ENCODE data around the gene ACTL6B. TPM values are rescaled to one million over a fixed set of nuclear protein-coding genes. Genes with fewer than 3 reads are reported as not detected.

Gene ACTL6B
- total RNA-seq, 2 donors from 2014 or later = not detected

DNA sequence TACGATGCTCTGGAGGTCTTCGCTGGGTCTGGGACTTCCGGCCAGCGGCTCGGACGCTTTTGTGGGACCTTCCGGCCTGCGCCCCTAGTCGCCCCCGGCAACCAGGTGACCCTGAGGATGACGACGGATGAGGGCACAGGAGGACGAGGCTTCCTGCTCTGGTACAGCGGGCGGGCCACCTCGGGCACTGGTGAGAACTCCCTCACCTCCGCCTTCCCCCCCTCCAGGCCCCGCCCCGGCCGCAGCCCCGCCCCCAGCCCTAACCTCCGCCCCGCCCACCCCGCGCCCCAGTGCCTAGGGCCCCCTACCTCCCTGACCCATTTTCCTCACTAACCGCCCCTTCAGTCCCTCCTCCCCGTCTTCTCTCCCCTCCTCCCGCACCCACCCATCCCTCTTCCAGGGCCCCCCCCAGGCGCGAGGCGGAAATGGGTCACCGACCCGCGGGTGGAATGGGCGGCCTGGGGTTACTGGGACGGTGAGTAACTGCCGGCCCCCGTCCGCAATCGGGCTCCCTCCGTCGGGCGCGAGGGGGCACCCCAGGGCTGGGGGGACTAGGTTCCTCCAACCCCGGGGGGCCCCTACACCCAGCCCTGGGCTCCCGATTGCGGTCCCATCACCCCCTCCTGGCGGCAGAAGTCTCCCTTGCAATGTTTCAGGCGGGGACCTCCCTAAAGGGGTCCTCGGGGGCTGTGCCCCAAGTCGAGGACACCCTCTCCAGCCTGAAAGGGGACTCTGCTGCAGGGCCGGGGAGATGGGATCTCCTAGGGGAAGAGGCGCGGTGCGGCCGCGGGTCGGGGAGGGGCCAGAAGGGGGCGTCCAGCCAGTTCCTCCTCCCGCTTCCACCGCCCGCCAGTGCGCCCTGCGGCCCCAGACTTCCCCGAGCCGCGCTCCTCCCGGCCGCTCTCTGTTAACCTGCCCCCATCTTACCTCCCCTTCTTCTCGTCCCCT is 51.9 kb downstream of the ACTL6B start:
- Mint-ChIP-seq H3K36me3 (ENCODE audit: insufficient read depth in 2 of 2) (no peaks in the 10 kb centered on the region), H3K9me3 (no peaks in the 10 kb centered on the region), H3K4me3 (peak overlapping the region; percentile 88 to 95), H3K4me1 (ENCODE audit: low read depth) (peaks cover 16% of the 10 kb centered on the region), H3K27me3 (ENCODE audit: low read depth) (no peaks in the 10 kb centered on the region), H3K27ac (peak overlapping the region; percentile 35)
- ATAC-seq (replicated peaks in 1 of 2) = peak; percentile 77 to 81
- peak; percentile 84 to 87 for DNase-seq

DNA sequence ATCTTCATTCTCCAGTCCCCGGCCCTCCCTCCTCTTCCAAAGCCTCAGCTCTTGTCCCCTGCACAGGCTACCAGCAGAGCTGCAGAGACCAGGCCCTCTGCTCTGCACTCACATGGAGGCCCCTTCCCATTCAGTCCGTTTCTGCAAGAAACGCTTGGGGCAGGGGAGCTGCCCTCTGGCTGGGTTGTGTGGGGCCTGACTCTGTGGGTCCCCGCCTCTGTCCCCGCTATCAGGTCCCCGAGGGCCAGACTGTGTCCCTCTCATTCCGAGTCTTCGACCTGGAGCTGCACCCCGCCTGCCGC is 52.6 kb downstream of the ACTL6B start:
- ATAC-seq (replicated peaks in 1 of 2) = no peak

DNA sequence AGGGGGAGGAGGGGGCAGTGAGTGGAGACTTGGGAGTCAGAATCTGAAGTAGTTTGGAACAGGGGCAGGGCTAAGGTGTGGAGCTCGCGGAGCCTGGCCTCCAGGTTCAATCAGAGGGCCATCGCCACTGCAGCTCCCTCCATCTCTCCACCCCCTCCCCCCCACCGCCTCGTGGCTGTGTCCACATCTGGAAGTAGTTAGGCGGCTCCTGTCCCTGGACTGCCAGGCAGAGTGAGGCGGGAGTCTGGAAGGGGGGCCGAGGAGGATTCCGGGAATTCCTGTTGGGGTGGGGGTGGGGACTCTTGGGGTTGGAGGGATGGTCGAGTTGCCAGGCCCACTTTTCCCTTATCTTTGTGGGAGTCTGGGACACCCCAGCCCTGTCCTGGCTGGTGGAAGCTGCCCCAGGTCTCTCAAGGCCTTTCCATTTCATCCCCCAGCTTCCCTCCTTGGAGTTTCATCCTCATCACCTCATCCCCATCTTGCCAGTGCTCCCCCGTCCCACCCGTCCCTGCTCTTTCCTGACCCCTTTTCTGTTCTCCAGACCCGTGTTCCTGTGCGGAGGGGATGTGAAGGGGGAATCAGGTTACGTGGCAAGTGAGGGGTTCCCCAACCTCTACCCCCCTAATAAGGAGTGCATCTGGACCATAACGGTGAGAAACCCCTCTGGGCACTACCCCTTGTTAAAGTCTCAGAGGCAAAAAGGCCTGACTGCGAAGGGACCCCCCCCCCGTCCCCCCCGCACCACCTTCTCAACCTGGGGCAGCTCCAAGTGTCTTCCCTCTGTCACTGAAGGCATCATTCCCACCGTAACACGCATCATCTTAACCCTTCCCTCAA is 53.1 kb downstream of the ACTL6B start:
- Mint-ChIP-seq H3K4me3 (peak overlapping the region; percentile 88 to 95), H3K27ac (no peak overlapping the region), H3K9me3 (no peaks in the 10 kb centered on the region), H3K36me3 (ENCODE audit: insufficient read depth in 2 of 2) (no peaks in the 10 kb centered on the region), H3K27me3 (ENCODE audit: low read depth) (no peaks in the 10 kb centered on the region), H3K4me1 (ENCODE audit: low read depth) (peaks cover 16% of the 10 kb centered on the region)
- DNase-seq = no peak
- ATAC-seq (replicated peaks in 1 of 2) = no peak

More for the DNA sequence above, 52.6 kb downstream of the ACTL6B start:
- H3K4me3 Mint-ChIP-seq = peak overlapping the region; percentile 88 to 95
- H3K9me3 Mint-ChIP-seq = no peaks in the 10 kb centered on the region
- DNase-seq = no peak
- H3K36me3 Mint-ChIP-seq (ENCODE audit: insufficient read depth in 2 of 2) = no peaks in the 10 kb centered on the region
- no peaks in the 10 kb centered on the region for H3K27me3 Mint-ChIP-seq (ENCODE audit: low read depth)
- peaks cover 16% of the 10 kb centered on the region for H3K4me1 Mint-ChIP-seq (ENCODE audit: low read depth)
- H3K27ac Mint-ChIP-seq = peak overlapping the region; percentile 35

- H3K27me3 Mint-ChIP-seq (ENCODE audit: low read depth) = no peaks in the 10 kb centered on the region
- no peak overlapping the region for H3K4me3 Mint-ChIP-seq
- H3K36me3 Mint-ChIP-seq (ENCODE audit: insufficient read depth in 2 of 2) = no peaks in the 10 kb centered on the region
- H3K4me1 Mint-ChIP-seq (ENCODE audit: low read depth) = peaks cover 14% of the 10 kb centered on the region
- ATAC-seq (replicated peaks in 1 of 2) = no peak
- H3K27ac Mint-ChIP-seq = no peak overlapping the region
- H3K9me3 Mint-ChIP-seq = no peaks in the 10 kb centered on the region
- DNase-seq = no peak
These were observed 55.6 kb downstream of the ACTL6B start for GRCh38 chr7:100600730-100601038.

DNA sequence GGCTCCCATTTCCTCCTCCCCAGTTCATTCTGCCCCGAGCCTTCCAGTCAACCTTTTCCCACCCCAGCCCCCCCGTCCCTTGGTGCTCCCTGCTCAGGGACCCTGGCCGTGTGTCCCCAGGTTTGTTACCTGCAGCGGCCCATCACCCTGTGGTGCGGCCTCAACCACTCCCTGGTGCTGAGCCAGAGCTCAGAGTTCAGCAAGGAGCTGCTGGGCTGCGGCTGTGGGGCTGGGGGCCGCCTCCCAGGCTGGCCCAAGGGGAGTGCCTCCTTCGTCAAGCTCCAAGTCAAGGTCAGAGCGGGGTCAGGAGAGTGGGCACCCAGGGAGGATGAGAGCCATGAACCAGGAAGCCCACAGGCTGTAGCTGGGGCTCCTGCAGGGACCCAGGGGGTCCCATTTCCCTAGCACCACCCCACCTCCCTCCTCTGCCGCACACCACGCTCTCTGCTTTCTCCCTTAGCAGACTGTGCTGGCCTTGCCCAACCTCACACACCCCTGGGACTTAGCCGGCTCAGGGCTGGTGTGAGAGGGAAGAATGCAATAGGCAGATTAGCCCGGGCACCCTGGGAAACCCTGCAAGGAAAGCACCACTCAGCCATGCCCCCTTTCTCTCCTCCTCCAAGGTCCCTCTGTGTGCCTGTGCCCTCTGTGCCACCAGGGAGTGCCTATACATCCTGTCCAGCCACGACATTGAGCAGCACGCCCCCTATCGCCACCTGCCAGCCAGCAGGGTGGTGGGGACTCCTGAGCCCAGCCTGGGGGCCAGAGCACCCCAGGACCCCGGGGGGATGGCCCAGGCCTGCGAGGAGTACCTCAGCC is 56.1 kb downstream of the ACTL6B start:
- Mint-ChIP-seq H3K4me3 (no peak overlapping the region), H3K27ac (no peak overlapping the region), H3K27me3 (ENCODE audit: low read depth) (no peaks in the 10 kb centered on the region), H3K9me3 (no peaks in the 10 kb centered on the region), H3K36me3 (ENCODE audit: insufficient read depth in 2 of 2) (no peaks in the 10 kb centered on the region), H3K4me1 (ENCODE audit: low read depth) (peaks cover 9% of the 10 kb centered on the region)
- DNase-seq (no peak), ATAC-seq (replicated peaks in 1 of 2) (no peak)

DNA sequence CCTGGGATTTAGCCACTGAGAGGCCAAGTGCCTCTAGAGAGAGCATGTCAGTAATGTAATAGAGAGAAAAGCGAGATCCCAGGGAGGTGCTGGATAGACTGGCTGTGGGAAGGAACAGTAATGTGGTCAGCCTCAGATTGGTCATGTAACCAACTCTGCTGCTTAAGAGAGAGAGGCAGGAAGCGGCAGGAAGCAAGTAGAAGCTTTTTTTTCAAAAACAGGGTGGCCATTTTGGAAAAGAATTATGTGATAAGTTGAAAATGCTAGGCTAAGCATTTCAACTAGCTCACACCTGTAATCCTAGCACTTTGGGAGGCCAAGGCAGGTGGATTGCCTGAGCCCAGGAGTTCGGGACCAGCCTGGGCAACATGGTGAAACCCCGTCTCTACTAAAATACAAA is 57.8 kb downstream of the ACTL6B start:
- Mint-ChIP-seq H3K4me1 (ENCODE audit: low read depth) (peaks cover 1% of the 10 kb centered on the region), H3K4me3 (no peak overlapping the region), H3K36me3 (ENCODE audit: insufficient read depth in 2 of 2) (no peaks in the 10 kb centered on the region), H3K27ac (no peak overlapping the region), H3K9me3 (no peaks in the 10 kb centered on the region), H3K27me3 (ENCODE audit: low read depth) (no peaks in the 10 kb centered on the region)
- ATAC-seq (replicated peaks in 1 of 2) (no peak), DNase-seq (no peak)

DNA sequence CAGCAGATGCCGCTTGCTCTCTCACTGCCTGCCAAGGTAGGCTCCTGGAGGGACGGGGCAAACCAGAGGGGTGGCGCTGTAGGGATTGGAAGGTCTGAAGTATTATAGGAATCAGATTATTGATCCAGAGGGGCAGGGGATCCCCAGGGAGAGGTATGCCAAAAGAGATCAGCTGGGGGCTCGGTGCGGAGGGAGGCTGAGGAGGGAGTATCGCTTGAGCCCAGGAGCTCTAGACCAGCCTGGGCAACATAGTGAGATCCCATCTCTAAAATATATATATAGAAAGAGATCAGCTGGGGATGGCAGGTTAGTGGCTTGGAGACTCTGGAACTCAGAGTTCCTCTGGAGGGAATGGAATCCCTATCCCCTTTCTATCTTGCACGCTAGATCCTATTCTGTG is 61.1 kb downstream of the ACTL6B start:
- no peak for ATAC-seq (replicated peaks in 1 of 2)
- Mint-ChIP-seq H3K9me3 (no peaks in the 10 kb centered on the region), H3K27ac (no peak overlapping the region), H3K4me3 (no peak overlapping the region), H3K27me3 (ENCODE audit: low read depth) (no peaks in the 10 kb centered on the region), H3K36me3 (ENCODE audit: insufficient read depth in 2 of 2) (no peaks in the 10 kb centered on the region), H3K4me1 (ENCODE audit: low read depth) (no peaks in the 10 kb centered on the region)
- no peak for DNase-seq

Other genes with a start within 250 kb of the ACTL6B start
- 1 to 10 TPM; 5.9 to 6.5 TPM for gene ZCWPW1, start 227.7 kb downstream of the ACTL6B start, total RNA-seq
- gene MEPCE, start 226.6 kb downstream of the ACTL6B start, total RNA-seq = 10 to 100 TPM; 61.0 to 66.7 TPM
- 10 to 100 TPM; 59.0 to 68.8 TPM for gene PPP1R35, start 220.0 kb downstream of the ACTL6B start, total RNA-seq
- 1 to 10 TPM; 5.4 to 5.6 TPM for gene SPACDR, start 192.2 kb downstream of the ACTL6B start, total RNA-seq
- 100 to 1,000 TPM in 1 of 2 donors, 10 to 100 TPM in 1; 94.9 to 113 TPM for gene TSC22D4, start 177.2 kb downstream of the ACTL6B start, total RNA-seq
- gene NYAP1, start 172.5 kb downstream of the ACTL6B start, total RNA-seq = under 1 TPM; 0.67 to 0.72 TPM
- gene AGFG2, start 117.2 kb downstream of the ACTL6B start, total RNA-seq = 10 to 100 TPM; 35.5 to 53.7 TPM
- 10 to 100 TPM; 21.4 to 23.4 TPM for gene SAP25, start 82.5 kb downstream of the ACTL6B start, total RNA-seq
- gene LRCH4, start 70.3 kb downstream of the ACTL6B start, total RNA-seq = 100 to 1,000 TPM; 144 to 154 TPM
- gene FBXO24, start 70.1 kb downstream of the ACTL6B start, total RNA-seq = 1 to 10 TPM; 2.1 to 3.6 TPM
- 10 to 100 TPM; 12.9 to 13.7 TPM for gene PCOLCE, start 54.1 kb downstream of the ACTL6B start, total RNA-seq
- gene MOSPD3, start 43.9 kb downstream of the ACTL6B start, total RNA-seq = 10 to 100 TPM; 12.6 to 13.4 TPM
- 1 to 10 TPM; 4.7 to 5.8 TPM for gene TFR2, start 14.9 kb downstream of the ACTL6B start, total RNA-seq
- 100 to 1,000 TPM; 196 to 198 TPM for gene GNB2, start 17.3 kb upstream of the ACTL6B start, total RNA-seq
- 10 to 100 TPM; 51.5 to 53.2 TPM for gene GIGYF1, start 37.8 kb upstream of the ACTL6B start, total RNA-seq
- gene POP7, start 49.7 kb upstream of the ACTL6B start, total RNA-seq = 10 to 100 TPM; 33.3 to 40.9 TPM
- gene EPO, start 64.0 kb upstream of the ACTL6B start, total RNA-seq = under 1 TPM in 1 of 2 donors, not detected in 1; 0.19 TPM
- gene ZAN, start 77.1 kb upstream of the ACTL6B start, total RNA-seq = not detected
- gene EPHB4, start 171.1 kb upstream of the ACTL6B start, total RNA-seq = 1 to 10 TPM; 2.4 to 3.4 TPM
- 10 to 100 TPM; 17.6 to 20.1 TPM for gene SLC12A9, start 196.3 kb upstream of the ACTL6B start, total RNA-seq
- 10 to 100 TPM; 28.3 to 31.5 TPM for gene TRIP6, start 210.9 kb upstream of the ACTL6B start, total RNA-seq
- gene SRRT, start 218.7 kb upstream of the ACTL6B start, total RNA-seq = 100 to 1,000 TPM; 140 to 145 TPM
- under 1 TPM; 0.34 to 0.83 TPM for gene UFSP1, start 233.3 kb upstream of the ACTL6B start, total RNA-seq
- gene ACHE, start 239.4 kb upstream of the ACTL6B start, total RNA-seq = under 1 TPM; 0.16 to 0.41 TPM

All from activated T-cell treated with anti-CD3 and anti-CD28 coated beads, Interleukin-2, amount 50 U/mL, for 72 hours (primary cell).